Parathyroid adenoma (tissue), 2 donors: ENCODE results near the gene ROR2.

Source experiments
- H2AFZ ChIP-seq: fragments of 300-600 bp; sonication (generic); one replicate; pipeline ENCODE4 v1.7.0; 2017; ENCODE audit warnings: antibody characterized with exemption, mild to moderate bottlenecking
- H3K27ac ChIP-seq: fragments of 300-600 bp; sonication (generic); one replicate; pipeline ENCODE4 v1.7.0; 2017
- H3K27me3 ChIP-seq: fragments of 300-600 bp; sonication (generic); one replicate; pipeline ENCODE4 v1.7.0; 2017; ENCODE audit warnings: low read length; ENCODE audit not compliant: control insufficient read depth, insufficient read depth
- H3K36me3 ChIP-seq: fragments of 300-600 bp; sonication (generic); one replicate; pipeline ENCODE4 v1.7.0; 2017; ENCODE audit warnings: low read length; ENCODE audit not compliant: control insufficient read depth, insufficient read depth
- H3K4me1 ChIP-seq: fragments of 300-600 bp; sonication (generic); one replicate; pipeline ENCODE4 v1.7.0; 2017; ENCODE audit warnings: control low read depth
- H3K4me2 ChIP-seq: fragments of 300-600 bp; sonication (generic); one replicate; pipeline ENCODE4 v1.7.0; 2017; ENCODE audit warnings: low read length
- H3K4me3 ChIP-seq: fragments of 300-600 bp; sonication (generic); one replicate; pipeline ENCODE4 v1.7.0; 2017; ENCODE audit warnings: low read depth, low read length
- H3K79me2 ChIP-seq: fragments of 300-600 bp; sonication (generic); one replicate; pipeline ENCODE4 v1.7.0; 2017; ENCODE audit warnings: control low read depth
- H3K9ac ChIP-seq: fragments of 300-600 bp; sonication (generic); one replicate; pipeline ENCODE4 v1.7.0; 2017; ENCODE audit warnings: mild to moderate bottlenecking
- H3K9me3 ChIP-seq: fragments of 300-600 bp; sonication (generic); one replicate; pipeline ENCODE4 v1.7.0; 2017; ENCODE audit warnings: low read length; ENCODE audit not compliant: control insufficient read depth
- TF ChIP-seq, protein P1 (sequence below): fragments of 300-600 bp; sonication (generic); IDR thresholded peaks from one replicate; pipeline ENCODE4 v1.7.0; 2017; ENCODE audit warnings: antibody characterized with exemption, mild to moderate bottlenecking
- donor health status: primary hyperparathyroidism.

Gene ROR2

DNA sequence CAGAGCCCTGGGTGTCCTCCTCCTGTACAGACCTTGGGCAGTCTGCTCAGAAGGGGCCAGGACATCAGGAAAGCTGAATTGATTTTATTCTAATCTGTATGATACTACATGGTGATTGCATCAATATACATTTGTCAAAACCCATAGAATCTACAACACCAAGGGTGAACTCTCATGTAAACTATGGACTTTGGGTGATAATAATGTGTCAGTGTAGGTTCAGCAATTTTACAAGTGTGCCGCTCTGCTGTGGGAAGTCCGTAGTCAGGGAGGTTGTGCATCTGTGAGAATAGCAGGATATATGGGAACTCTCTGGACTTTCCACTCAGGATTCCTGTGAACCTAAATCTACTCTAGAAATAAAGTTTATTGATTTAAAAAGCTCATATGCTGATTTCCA is 371.1 kb downstream of the ROR2 start:
- TF ChIP-seq, protein P1, sequence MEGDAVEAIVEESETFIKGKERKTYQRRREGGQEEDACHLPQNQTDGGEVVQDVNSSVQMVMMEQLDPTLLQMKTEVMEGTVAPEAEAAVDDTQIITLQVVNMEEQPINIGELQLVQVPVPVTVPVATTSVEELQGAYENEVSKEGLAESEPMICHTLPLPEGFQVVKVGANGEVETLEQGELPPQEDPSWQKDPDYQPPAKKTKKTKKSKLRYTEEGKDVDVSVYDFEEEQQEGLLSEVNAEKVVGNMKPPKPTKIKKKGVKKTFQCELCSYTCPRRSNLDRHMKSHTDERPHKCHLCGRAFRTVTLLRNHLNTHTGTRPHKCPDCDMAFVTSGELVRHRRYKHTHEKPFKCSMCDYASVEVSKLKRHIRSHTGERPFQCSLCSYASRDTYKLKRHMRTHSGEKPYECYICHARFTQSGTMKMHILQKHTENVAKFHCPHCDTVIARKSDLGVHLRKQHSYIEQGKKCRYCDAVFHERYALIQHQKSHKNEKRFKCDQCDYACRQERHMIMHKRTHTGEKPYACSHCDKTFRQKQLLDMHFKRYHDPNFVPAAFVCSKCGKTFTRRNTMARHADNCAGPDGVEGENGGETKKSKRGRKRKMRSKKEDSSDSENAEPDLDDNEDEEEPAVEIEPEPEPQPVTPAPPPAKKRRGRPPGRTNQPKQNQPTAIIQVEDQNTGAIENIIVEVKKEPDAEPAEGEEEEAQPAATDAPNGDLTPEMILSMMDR, result no peak
- H3K4me3 ChIP-seq, result no peak overlapping the region
- no peaks in the 10 kb centered on the region for H3K4me1 ChIP-seq

DNA sequence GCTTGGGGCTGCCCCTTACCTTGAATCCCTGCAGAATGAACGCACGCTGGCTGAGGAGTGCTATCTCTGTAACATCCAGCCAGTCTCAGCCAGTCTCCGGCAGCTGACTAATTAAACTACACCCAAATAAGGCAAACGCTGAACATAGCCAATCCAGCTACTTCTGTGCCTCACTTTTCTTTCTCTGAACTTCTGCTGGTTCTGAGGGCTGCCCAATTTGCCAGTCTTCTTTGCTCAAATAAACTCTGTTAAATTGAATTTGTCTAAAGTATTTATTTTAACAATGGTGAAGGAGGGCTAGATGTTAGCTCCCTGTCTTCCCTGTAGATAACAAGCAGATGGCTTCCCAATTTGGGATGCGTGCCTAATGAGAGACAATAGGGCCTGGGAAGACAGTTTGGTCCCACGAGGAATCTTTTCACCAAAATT is 372.4 kb downstream of the ROR2 start:
- H3K36me3 ChIP-seq, result no peaks in the 10 kb centered on the region
- no peak overlapping the region for H3K9ac ChIP-seq
- H3K4me1 ChIP-seq, result no peaks in the 10 kb centered on the region
- H3K4me3 ChIP-seq, result no peak overlapping the region
- no peak overlapping the region for H3K27ac ChIP-seq
- no peaks in the 10 kb centered on the region for H3K27me3 ChIP-seq
- H3K4me2 ChIP-seq, result no peak overlapping the region
- no peak overlapping the region for H2AFZ ChIP-seq
- H3K79me2 ChIP-seq, result no peaks in the 10 kb centered on the region
- no peaks in the 10 kb centered on the region for H3K9me3 ChIP-seq
- TF ChIP-seq, protein P1, result no peak

More for the DNA sequence above, 371.1 kb downstream of the ROR2 start:
- Histone ChIP-seq H3K79me2 (no peaks in the 10 kb centered on the region), H3K27me3 (no peaks in the 10 kb centered on the region), H2AFZ (no peak overlapping the region), H3K27ac (no peak overlapping the region), H3K9me3 (no peaks in the 10 kb centered on the region), H3K9ac (no peak overlapping the region), H3K36me3 (no peaks in the 10 kb centered on the region), H3K4me2 (no peak overlapping the region)

DNA sequence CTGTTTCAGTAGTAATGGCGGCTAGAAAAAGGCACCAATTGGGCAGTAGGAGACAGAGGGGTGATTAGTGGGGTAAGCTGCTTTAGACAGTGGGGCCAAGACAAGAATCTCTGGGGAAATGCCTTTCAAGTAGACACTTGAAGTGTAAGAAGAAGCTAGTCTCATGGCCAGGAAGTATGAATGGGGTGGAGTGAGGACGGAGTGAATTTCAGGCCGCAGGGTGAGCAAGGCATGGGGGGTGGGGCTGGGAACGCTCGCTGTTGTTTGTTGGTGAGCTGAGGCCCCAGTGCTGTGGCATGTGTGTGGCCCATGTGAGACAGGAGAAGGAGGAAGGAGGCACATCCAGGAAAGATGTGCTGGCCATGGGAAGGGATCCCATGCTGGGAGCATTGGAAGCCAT is 377.2 kb downstream of the ROR2 start:
- no peaks in the 10 kb centered on the region for H3K27me3 ChIP-seq
- no peak overlapping the region for H2AFZ ChIP-seq
- no peaks in the 10 kb centered on the region for H3K4me1 ChIP-seq
- H3K9ac ChIP-seq, result no peak overlapping the region
- H3K4me3 ChIP-seq, result no peak overlapping the region
- no peaks in the 10 kb centered on the region for H3K79me2 ChIP-seq
- H3K9me3 ChIP-seq, result no peaks in the 10 kb centered on the region
- no peak overlapping the region for H3K27ac ChIP-seq
- no peaks in the 10 kb centered on the region for H3K36me3 ChIP-seq
- TF ChIP-seq, protein P1, result no peak
- H3K4me2 ChIP-seq, result no peak overlapping the region

DNA sequence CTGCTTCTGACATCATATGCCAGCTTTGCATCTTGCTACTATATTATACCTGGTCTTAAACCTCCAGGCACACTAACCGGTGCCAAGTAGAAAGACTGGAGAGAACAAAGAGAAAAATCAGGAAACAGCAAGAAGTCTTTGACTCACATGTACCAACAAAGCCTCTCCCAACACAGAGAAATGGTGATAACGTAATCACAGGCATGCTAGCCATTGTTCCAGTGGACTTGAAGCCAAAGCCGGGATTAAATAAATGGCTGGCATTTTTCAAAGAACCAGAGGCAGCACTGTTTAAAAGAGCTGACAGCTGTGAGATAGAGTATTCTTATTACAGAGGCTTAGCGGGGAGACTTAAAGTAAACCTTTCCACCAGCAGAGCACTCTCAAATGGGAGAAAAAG is 378.0 kb downstream of the ROR2 start:
- Histone ChIP-seq H3K36me3 (no peaks in the 10 kb centered on the region), H2AFZ (no peak overlapping the region), H3K27me3 (no peaks in the 10 kb centered on the region), H3K9ac (no peak overlapping the region), H3K79me2 (no peaks in the 10 kb centered on the region), H3K27ac (no peak overlapping the region), H3K4me2 (no peak overlapping the region), H3K9me3 (no peaks in the 10 kb centered on the region), H3K4me3 (no peak overlapping the region), H3K4me1 (no peaks in the 10 kb centered on the region)
- TF ChIP-seq, protein P1, result no peak

DNA sequence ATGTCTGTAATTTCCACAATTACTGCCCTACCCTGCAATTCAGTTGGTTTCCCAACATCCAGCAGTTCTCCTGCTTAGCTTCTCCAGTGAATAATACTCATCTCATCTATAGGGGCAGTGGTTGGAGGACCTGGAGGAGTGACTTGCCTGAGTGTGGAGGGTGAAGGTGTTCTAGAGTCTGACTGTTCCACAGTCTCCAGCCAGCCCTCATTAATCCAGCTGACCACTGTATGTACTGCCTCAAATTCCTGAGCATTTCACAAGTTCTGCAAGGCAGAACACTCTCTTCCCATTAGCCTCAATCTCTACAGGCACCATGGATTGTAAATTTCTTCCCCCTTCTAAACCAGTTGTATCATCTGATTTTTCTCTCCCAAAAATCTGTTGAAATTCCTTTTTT is 379.0 kb downstream of the ROR2 start:
- no peak overlapping the region for H3K27ac ChIP-seq
- H3K4me2 ChIP-seq, result no peak overlapping the region
- H3K9ac ChIP-seq, result no peak overlapping the region
- H3K36me3 ChIP-seq, result no peaks in the 10 kb centered on the region
- H3K4me3 ChIP-seq, result no peak overlapping the region
- H3K4me1 ChIP-seq, result no peaks in the 10 kb centered on the region
- no peak overlapping the region for H2AFZ ChIP-seq
- H3K79me2 ChIP-seq, result no peaks in the 10 kb centered on the region
- TF ChIP-seq, protein P1, result no peak
- no peaks in the 10 kb centered on the region for H3K9me3 ChIP-seq
- no peaks in the 10 kb centered on the region for H3K27me3 ChIP-seq
